ENCODE data around the gene SLC25A26.

- TF ChIP-seq POLR2AphosphoS5 (IDR thresholded peaks at IDR 0.05; ENCODE audit: borderline replicate concordance, low read depth, low read length) (no peak), EZH2 (IDR thresholded peaks at IDR 0.05) (no peak), FOXP2 (optimal IDR thresholded peaks at IDR 0.05; ENCODE audit: control extremely low read depth, extremely low read length, insufficient read depth) (no peak)
Observed at GRCh38 chr3:66241466-66241865, 20.7 kb downstream of the SLC25A26 start.
